HG03159 (cell line): ENCODE results near the gene OR51E2.
A peak's percentile ranks its signal among the peaks of the same experiment; 100 is the strongest.

Experiments used
- ATAC-seq: cut with Tn5 transposase; IDR thresholded peaks from one replicate; pipeline ENCODE4 v1.9.1; 2021; ENCODE audit warnings: mild to moderate bottlenecking, moderate library complexity; ENCODE audit not compliant: unreplicated experiment

The OR51E2 gene

GRCh38 chr11:4664786-4665185 lies 32.9 kb downstream of the OR51E2 start:
- ATAC-seq, result no peak

GRCh38 chr11:4664183-4664582 lies 33.5 kb downstream of the OR51E2 start:
- ATAC-seq, result no peak

DNA sequence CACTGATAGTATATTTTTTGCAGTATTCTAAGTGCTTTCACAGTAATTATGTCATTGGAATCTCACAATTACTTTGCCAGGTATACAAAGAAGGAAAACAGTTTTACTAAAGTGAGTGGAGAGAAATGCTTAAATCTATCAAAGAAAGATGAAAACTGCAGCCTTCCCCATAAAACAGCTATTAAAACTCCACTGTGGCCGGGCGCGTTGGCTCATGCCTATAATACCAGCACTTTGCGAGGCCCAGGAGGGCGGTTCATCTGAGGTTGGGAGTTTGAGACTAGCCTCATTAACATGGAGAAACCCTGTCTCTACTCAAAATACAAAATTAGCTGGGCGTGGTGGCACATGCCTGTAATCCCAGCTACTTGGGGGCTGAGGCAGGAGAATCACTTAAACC lies 34.8 kb downstream of the OR51E2 start:
- no peak for ATAC-seq

GRCh38 chr11:4658629-4659445 lies 38.8 kb downstream of the OR51E2 start:
- ATAC-seq, result no peak

DNA sequence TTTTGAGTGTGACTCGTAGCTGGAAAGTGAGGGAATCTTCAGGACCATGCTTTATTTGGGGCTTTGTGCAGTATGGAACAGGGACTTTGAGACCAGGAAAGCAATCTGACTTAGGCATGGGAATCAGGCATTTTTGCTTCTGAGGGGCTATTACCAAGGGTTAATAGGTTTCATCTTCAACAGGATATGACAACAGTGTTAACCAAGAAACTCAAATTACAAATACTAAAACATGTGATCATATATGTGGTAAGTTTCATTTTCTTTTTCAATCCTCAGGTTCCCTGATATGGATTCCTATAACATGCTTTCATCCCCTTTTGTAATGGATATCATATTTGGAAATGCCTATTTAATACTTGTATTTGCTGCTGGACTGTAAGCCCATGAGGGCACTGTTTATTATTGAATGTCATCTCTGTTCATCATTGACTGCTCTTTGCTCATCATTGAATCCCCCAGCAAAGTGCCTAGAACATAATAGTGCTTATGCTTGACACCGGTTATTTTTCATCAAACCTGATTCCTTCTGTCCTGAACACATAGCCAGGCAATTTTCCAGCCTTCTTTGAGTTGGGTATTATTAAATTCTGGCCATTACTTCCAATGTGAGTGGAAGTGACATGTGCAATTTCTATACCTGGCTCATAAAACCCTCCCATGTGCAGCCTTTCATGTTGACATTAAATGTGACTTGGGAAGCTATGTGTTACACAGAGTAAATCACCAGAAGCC lies 42.9 kb downstream of the OR51E2 start:
- ATAC-seq, result no peak

- ATAC-seq, result no peak
Measured at GRCh38 chr11:4647766-4648165, 49.9 kb downstream of the OR51E2 start.

GRCh38 chr11:4645974-4646373 lies 51.7 kb downstream of the OR51E2 start:
- no peak for ATAC-seq

DNA sequence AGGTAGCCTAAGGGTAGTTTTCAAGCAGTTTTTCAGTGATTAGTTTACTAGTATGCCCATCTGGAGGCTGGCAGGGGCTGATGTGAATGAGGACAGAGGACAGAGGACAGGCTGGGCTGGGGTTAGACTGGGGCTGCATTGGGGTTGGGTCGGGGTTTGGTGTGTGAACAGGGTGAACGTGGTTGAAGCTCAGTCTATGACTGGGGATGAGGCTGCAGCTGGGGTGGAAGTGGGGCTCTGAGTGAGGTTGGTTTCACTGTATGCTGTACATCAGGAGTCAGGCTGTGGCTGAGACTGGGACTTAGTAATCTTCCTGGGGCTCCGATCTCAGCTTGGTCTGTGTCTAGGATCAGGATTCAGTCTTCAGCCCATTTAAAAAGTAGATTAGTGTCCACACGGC lies 53.4 kb downstream of the OR51E2 start:
- ATAC-seq, result no peak

DNA sequence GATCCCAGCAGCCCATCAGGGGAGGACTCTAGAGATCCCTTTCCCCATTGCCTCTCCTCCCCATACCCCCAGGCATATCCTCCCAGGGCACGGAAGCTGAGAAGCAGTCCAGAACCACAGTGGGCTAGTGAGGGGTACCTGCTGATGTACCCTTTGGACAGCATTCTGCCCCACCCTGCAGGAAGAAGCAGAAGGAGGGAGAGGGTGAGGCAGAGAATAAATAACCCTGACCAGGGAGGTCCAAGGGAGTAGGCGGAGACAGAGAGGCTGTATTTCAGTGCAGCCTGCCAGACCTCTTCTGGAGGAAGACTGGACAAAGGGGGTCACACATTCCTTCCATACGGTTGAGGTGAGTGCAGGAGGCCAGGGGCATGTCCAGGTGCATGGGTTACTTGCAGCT lies 54.0 kb downstream of the OR51E2 start, which contains the start of gene OR51E1:
Gene OR51E1, plus strand, starts transcription at position 301 of the 400 bp plus-strand sequence. CDS start 8,545 bp downstream, outside the sequence.
- ATAC-seq, result no peak

DNA sequence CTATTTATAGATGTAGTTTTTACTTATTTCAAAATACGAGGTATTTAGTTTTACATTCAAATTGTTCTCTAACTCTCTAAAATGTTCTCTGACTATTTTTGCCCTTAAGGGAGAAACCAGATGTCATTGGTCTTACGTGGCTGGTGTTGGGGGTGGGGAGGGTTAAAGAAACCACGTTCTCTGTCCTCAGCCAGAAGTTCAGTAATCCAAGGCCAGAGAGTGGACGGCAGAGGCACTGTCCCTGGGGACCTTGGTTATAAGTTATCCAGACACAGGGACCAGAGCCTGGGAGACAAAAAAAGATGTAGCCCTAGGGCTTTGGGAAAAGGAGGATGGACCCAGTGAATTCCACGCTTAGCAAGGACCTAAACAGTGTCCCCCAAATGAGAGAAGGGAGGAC lies 54.6 kb downstream of the OR51E2 start:
- ATAC-seq, result no peak

- no peak for ATAC-seq
Measured at GRCh38 chr11:4642043-4642442, 55.6 kb downstream of the OR51E2 start.

DNA sequence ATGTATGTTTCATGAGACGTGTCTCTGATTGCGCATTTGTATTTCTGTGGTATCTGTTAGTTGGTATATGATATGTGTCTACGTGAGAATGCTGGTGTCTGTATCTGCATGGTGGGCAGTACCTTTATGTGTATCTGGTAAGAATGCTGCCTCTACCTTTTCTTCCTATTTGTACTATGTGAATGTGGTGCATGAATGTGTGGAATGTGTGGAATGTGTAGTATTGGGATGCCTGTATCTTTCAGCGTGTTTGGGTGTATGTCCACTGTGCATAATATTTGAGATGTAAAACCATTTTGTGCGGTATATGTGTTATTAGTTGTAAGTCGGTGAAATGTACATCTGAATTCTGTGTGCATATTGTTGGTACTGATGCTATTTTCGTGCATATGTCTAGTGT lies 56.2 kb downstream of the OR51E2 start:
- no peak for ATAC-seq

- ATAC-seq, result no peak
Measured at GRCh38 chr11:4639931-4640330, 57.7 kb downstream of the OR51E2 start.

GRCh38 chr11:4637662-4638047 lies 60.0 kb downstream of the OR51E2 start:
- ATAC-seq, result no peak

DNA sequence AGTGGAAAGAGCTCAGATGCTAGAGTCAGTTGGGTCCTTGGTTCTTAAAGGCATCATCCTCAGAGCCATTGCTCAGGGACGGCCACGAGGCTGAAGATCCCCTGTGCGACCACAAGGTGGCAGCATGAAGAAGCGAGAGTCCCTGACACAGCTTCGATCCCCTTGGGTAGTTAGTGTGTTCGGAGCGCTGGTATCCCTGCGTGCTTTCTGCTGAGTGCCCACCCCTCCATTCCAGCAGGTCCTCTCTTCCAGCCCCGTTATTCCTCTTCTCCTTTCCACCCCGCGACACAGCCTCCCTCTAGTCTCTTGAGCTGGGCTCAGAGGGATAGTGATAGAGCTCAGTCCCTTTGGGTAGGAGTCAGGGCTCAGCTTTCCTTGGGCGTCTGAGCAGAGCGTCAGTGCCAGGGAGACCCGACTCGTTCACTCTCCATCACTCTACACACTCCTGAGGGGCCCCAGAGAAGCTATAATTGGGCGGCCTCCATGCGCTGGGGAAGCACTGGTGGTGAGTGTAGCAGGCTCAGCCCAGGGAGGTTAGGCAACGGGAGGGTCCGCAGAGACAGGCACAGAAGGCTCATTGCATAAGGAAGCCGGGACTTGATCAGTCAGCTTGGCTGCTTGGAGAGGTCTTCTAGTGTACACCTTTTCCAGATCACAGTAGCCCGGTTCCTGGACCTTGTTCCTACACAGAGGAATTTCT lies 60.5 kb downstream of the OR51E2 start, which contains the start of gene OR51D1:
Gene OR51D1, plus strand, starts transcription at position 516 of the 700 bp plus-strand sequence. CDS start 2,314 bp downstream, outside the sequence.
- ATAC-seq, result peak; percentile 95

GRCh38 chr11:4636136-4636535 lies 61.5 kb downstream of the OR51E2 start:
- ATAC-seq, result no peak
